Measurements from ENCODE around the gene LRRTM2. TPM values are rescaled to one million over a fixed set of nuclear protein-coding genes. Genes with fewer than 3 reads are reported as not detected.

LRRTM2 gene
- total RNA-seq, 2 donors from 2014 or later = 0.10 to 0.35 TPM

- no peak overlapping the region for H3K9ac ChIP-seq (ENCODE audit: low read depth in 2 of 2, low read length in 2 of 2)
- H3K36me3 ChIP-seq = no peaks in the 10 kb centered on the region
- no peak overlapping the region for H3K27ac ChIP-seq
- no peak overlapping the region for H3K4me3 ChIP-seq
- no peaks in the 10 kb centered on the region for H3K9me3 ChIP-seq
- no peak for DNase-seq
- H3K27me3 ChIP-seq = no peaks in the 10 kb centered on the region
- H3K4me1 ChIP-seq = no peaks in the 10 kb centered on the region
- intact Hi-C loops (cut with DNase I) = no loop called here
- TF ChIP-seq CTCF (IDR thresholded peaks at IDR 0.05) = no peak
These were observed 9.0 kb upstream of the LRRTM2 start for GRCh38 chr5:138884094-138884493.

- H3K27ac ChIP-seq = no peak overlapping the region
- no peak overlapping the region for H3K4me3 ChIP-seq
- no peak for DNase-seq
- H3K27me3 ChIP-seq = no peaks in the 10 kb centered on the region
- intact Hi-C loops (cut with DNase I) = no loop called here
- no peak for TF ChIP-seq CTCF (IDR thresholded peaks at IDR 0.05)
- no peaks in the 10 kb centered on the region for H3K4me1 ChIP-seq
- no peak overlapping the region for H3K9ac ChIP-seq (ENCODE audit: low read depth in 2 of 2, low read length in 2 of 2)
- no peaks in the 10 kb centered on the region for H3K36me3 ChIP-seq
- H3K9me3 ChIP-seq = no peaks in the 10 kb centered on the region
These were observed 8.1 kb upstream of the LRRTM2 start for GRCh38 chr5:138883211-138883610.

GRCh38 chr5:138878437-138879235, 3.5 kb upstream of the LRRTM2 start:
- H3K4me1 ChIP-seq = no peaks in the 10 kb centered on the region
- no peak overlapping the region for H3K27ac ChIP-seq
- no peaks in the 10 kb centered on the region for H3K27me3 ChIP-seq
- no peak overlapping the region for H3K9ac ChIP-seq (ENCODE audit: low read depth in 2 of 2, low read length in 2 of 2)
- H3K36me3 ChIP-seq = no peaks in the 10 kb centered on the region
- no peaks in the 10 kb centered on the region for H3K9me3 ChIP-seq
- intact Hi-C loops (cut with DNase I) = no loop called here
- DNase-seq = no peak
- no peak for TF ChIP-seq CTCF (IDR thresholded peaks at IDR 0.05)
- no peak overlapping the region for H3K4me3 ChIP-seq

GRCh38 chr5:138876811-138877210, 1.7 kb upstream of the LRRTM2 start:
- intact Hi-C loops (cut with DNase I) = no loop called here
- TF ChIP-seq CTCF (IDR thresholded peaks at IDR 0.05) = no peak
- no peaks in the 10 kb centered on the region for H3K36me3 ChIP-seq
- H3K4me3 ChIP-seq = no peak overlapping the region
- H3K9me3 ChIP-seq = no peaks in the 10 kb centered on the region
- DNase-seq = no peak
- H3K27me3 ChIP-seq = no peaks in the 10 kb centered on the region
- no peak overlapping the region for H3K9ac ChIP-seq (ENCODE audit: low read depth in 2 of 2, low read length in 2 of 2)
- no peaks in the 10 kb centered on the region for H3K4me1 ChIP-seq
- no peak overlapping the region for H3K27ac ChIP-seq

GRCh38 chr5:138875946-138876345, 811 bp upstream of the LRRTM2 start:
- no peak overlapping the region for H3K9ac ChIP-seq (ENCODE audit: low read depth in 2 of 2, low read length in 2 of 2)
- no peak for TF ChIP-seq CTCF (IDR thresholded peaks at IDR 0.05)
- intact Hi-C loops (cut with DNase I) = no loop called here
- no peak overlapping the region for H3K27ac ChIP-seq
- H3K27me3 ChIP-seq = no peaks in the 10 kb centered on the region
- H3K4me1 ChIP-seq = no peaks in the 10 kb centered on the region
- DNase-seq = no peak
- no peak overlapping the region for H3K4me3 ChIP-seq
- no peaks in the 10 kb centered on the region for H3K9me3 ChIP-seq
- H3K36me3 ChIP-seq = no peaks in the 10 kb centered on the region

All from colonic mucosa (tissue), 4 donors.